ENCODE measurements around the gene DUSP9.
"Not testable (repeated sequence)": the region's sequence is repeated elsewhere in the genome, so short reads cannot be mapped to it uniquely, and the experiment has no call there.

The DUSP9 gene

GRCh38 chrX:153672531-153673427 lies 25.8 kb downstream of the DUSP9 start:
- TF ChIP-seq CTCF (IDR thresholded peaks at IDR 0.05; ENCODE audit: low read depth, low read length): no peak
- no peak overlapping the region for H3K4me3 ChIP-seq (replicated peaks in 1 of 2; ENCODE audit: low read depth in 2 of 2, low read length in 2 of 2)
- no peak for DNase-seq (ENCODE audit: low read depth in 2 of 2)

DNA sequence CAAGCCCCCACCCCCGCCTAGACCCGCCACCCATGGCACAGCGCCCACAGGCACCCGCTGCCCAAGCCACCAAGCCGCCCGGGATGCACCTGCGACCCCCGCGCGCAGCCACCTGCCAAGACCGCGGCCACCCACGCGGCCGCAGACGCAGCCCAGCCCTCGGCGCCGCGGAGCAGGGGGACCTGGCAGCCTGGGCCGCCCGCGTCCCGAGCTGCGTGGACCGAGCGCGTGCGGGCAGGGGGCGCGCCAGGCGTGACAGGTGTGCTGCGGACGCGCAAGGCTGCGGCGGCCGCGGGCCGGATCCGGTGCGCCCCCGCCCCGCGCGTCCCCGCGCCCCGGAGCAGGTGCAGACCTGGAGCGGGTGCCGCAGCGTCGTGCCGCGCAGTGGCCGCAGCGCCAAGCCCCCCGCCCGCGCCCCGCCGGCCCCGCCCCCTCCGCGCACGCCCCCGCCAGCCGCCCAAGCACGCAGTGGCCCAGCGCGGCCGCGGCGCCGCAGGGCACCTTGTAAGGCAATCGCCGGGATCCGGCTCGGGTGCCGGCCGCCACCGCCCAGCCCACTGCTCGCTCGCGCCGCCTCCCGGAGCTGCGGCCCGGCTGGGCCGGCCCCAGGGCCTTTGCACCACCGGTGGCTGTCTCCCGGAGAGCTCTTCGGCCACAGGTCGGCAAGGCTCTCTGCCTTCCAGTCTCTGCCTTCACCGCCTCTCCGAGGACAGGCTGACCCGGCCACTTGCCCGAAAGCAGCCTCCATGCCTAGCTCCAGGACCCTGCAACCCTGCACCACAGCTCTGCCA lies 26.6 kb downstream of the DUSP9 start, which contains the start of gene PNCK:
PNCK (minus strand) TSS at position 386 of the 791 bp plus-strand sequence. CDS start 737 bp downstream, outside the sequence.
- TF ChIP-seq CTCF (IDR thresholded peaks at IDR 0.05; ENCODE audit: low read depth, low read length): no peak
- H3K4me3 ChIP-seq (replicated peaks in 1 of 2; ENCODE audit: low read depth in 2 of 2, low read length in 2 of 2): no peak within 1 kb of the TSS
- no peak for DNase-seq (ENCODE audit: low read depth in 2 of 2)

- no peak for DNase-seq (ENCODE audit: low read depth in 2 of 2)
- H3K4me3 ChIP-seq (replicated peaks in 1 of 2; ENCODE audit: low read depth in 2 of 2, low read length in 2 of 2): no peak overlapping the region
- TF ChIP-seq CTCF (IDR thresholded peaks at IDR 0.05; ENCODE audit: low read depth, low read length): no peak
These were observed 27.3 kb downstream of the DUSP9 start for GRCh38 chrX:153674219-153674851.

DNA sequence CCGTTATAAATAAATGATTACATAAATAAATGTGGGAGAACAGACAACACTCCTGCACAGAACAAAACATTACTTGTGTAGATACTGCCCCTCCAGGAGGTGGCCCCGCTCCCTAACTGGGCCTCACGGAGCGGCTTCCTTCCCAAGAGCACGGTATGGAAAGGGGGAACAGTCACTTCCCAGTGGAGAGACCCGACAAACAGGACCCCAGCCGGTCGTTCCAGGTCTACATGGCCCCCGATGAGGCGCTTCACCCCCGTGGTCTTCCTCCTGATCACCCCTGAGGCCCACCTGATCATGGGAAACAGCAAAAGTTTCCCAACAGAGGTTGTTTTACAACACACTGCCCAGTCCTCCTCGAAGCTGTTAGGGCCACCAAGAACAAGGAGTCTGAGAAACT lies 34.2 kb downstream of the DUSP9 start:
- no peak for TF ChIP-seq CTCF (IDR thresholded peaks at IDR 0.05; ENCODE audit: low read depth, low read length)
- no peak overlapping the region for H3K4me3 ChIP-seq (replicated peaks in 1 of 2; ENCODE audit: low read depth in 2 of 2, low read length in 2 of 2)
- DNase-seq (ENCODE audit: low read depth in 2 of 2): no peak

DNA sequence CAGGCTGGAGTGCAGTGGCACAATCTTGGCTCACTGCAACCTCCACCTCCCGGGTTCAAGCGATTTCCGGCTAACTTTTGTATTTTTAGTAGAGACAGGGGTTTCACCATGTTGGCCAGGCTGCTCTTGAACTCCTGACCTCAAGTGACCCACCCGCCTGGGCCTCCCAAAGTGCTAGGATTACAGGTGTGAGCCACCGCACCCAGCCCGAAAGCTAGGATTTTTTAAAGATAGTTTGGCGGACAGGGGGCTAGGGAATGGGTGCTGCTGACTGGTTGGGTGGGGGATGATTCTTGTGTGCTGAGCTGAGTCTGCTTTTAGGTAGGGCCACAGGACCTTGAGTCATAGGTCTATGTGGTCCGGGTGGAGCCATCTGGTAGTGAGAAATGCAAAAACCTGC lies 36.5 kb downstream of the DUSP9 start:
- not testable (repeated sequence) for DNase-seq (ENCODE audit: low read depth in 2 of 2); H3K4me3 ChIP-seq (replicated peaks in 1 of 2; ENCODE audit: low read depth in 2 of 2, low read length in 2 of 2)

GRCh38 chrX:153684467-153685155 lies 37.6 kb downstream of the DUSP9 start:
- DNase-seq (ENCODE audit: low read depth in 2 of 2): no peak
- H3K4me3 ChIP-seq (replicated peaks in 1 of 2; ENCODE audit: low read depth in 2 of 2, low read length in 2 of 2): no peak overlapping the region
- no peak for TF ChIP-seq CTCF (IDR thresholded peaks at IDR 0.05; ENCODE audit: low read depth, low read length)
